HEK293T (cell line): ENCODE measurements around the gene STK24.

ENCODE experiments used
- CTCF ChIA-PET: fragments of 350-600 bp; formaldehyde crosslinking; extraction: SDS; loops from one replicate; lab custom pipeline; 2021; ENCODE audit warnings: antibody characterized with exemption, inconsistent platforms; lab: Yijun Ruan, JAX
- POLR2A ChIA-PET: fragments of 350-600 bp; formaldehyde crosslinking; extraction: SDS; loops from one replicate; lab custom pipeline; 2020; ENCODE audit warnings: antibody characterized with exemption, inconsistent platforms; lab: Yijun Ruan, JAX
- DNase-seq: peaks from one replicate; pipeline ENCODE4 v3.0.0; 2012; ENCODE audit warnings: mixed read lengths; ENCODE audit errors: extremely low spot score
- ARNT ChIP-seq: fragments of 450-650 bp; IDR thresholded peaks from 2 replicates; pipeline ENCODE4 v1.6.1; 2017; ENCODE audit warnings: mild to moderate bottlenecking
- BHLHE40 ChIP-seq: fragments of 450-650 bp; IDR thresholded peaks from 2 replicates; pipeline ENCODE4 v1.6.1; 2016; ENCODE audit warnings: mild to moderate bottlenecking, moderate library complexity, borderline replicate concordance
- CTBP1 ChIP-seq: fragments of 450-650 bp; IDR thresholded peaks from 2 replicates; pipeline ENCODE4 v1.6.1; 2016; ENCODE audit warnings: borderline replicate concordance
- ELF4 ChIP-seq: fragments of 450-650 bp; IDR thresholded peaks from 2 replicates; pipeline ENCODE4 v1.6.1; 2017; ENCODE audit warnings: antibody characterized with exemption
- FOXA1 ChIP-seq: fragments of 450-650 bp; IDR thresholded peaks from 2 replicates; pipeline ENCODE4 v1.6.1; 2016; ENCODE audit warnings: mild to moderate bottlenecking
- FOXK2 ChIP-seq: fragments of 450-650 bp; IDR thresholded peaks from 2 replicates; pipeline ENCODE4 v1.6.1; 2016; ENCODE audit warnings: mild to moderate bottlenecking
- FOXM1 ChIP-seq: fragments of 450-650 bp; IDR thresholded peaks from 2 replicates; pipeline ENCODE4 v1.6.1; 2017; ENCODE audit warnings: mild to moderate bottlenecking, borderline replicate concordance
- HDGF ChIP-seq: fragments of 450-650 bp; IDR thresholded peaks from 2 replicates; pipeline ENCODE4 v1.6.1; 2017; ENCODE audit warnings: antibody characterized with exemption, borderline replicate concordance
- L3MBTL2 ChIP-seq: fragments of 450-650 bp; conservative IDR thresholded peaks from 2 replicates; pipeline ENCODE4 v1.6.1; 2016; ENCODE audit warnings: mild to moderate bottlenecking
- LEF1 ChIP-seq: fragments of 450-650 bp; IDR thresholded peaks from 2 replicates; pipeline ENCODE4 v1.6.1; 2017; ENCODE audit warnings: mild to moderate bottlenecking, borderline replicate concordance
- NFRKB ChIP-seq: fragments of 450-650 bp; IDR thresholded peaks from 2 replicates; pipeline ENCODE4 v1.6.1; 2016; ENCODE audit warnings: mild to moderate bottlenecking, moderate library complexity
- SP1 ChIP-seq: fragments of 450-650 bp; IDR thresholded peaks from 2 replicates; pipeline ENCODE4 v1.6.1; 2017
- SUZ12 ChIP-seq: fragments of 450-650 bp; IDR thresholded peaks from 2 replicates; pipeline ENCODE4 v1.6.1; 2016; ENCODE audit warnings: mild to moderate bottlenecking
- TARDBP ChIP-seq: fragments of 450-650 bp; IDR thresholded peaks from 2 replicates; pipeline ENCODE4 v1.6.1; 2016
- ZNF384 ChIP-seq: fragments of 450-650 bp; IDR thresholded peaks from 2 replicates; pipeline ENCODE4 v1.6.1; 2016
- TF ChIP-seq, protein P1 (sequence below): fragments of 450-650 bp; IDR thresholded peaks from 2 replicates; pipeline ENCODE4 v1.6.1; 2016

Gene STK24

DNA sequence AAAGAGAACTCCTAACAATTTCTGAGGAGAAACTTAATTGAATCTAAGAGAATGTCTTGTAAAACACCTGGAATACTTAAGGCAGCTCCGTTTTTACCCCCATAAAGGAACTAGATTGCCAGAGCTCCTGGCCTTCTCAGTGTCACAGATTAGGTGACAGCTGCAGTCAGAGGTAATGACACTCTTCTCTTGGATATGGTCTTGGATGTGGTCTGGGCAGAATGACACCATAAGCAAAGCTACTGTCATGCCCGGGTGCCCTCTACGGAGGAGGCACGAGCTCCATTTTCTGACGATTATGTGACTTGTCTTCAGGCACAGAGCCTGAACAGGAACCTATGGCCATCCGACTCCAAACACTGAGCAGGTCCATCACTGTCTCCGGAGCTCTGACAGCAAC is 46.7 kb downstream of the STK24 start:
- TF ChIP-seq FOXK2 (no peak), LEF1 (no peak), FOXM1 (no peak), ELF4 (no peak), HDGF (no peak), ARNT (no peak), L3MBTL2 (no peak), BHLHE40 (no peak), FOXA1 (no peak), NFRKB (no peak), TARDBP (no peak), SUZ12 (no peak), CTBP1 (no peak), ZNF384 (no peak), SP1 (no peak)
- TF ChIP-seq, protein P1, sequence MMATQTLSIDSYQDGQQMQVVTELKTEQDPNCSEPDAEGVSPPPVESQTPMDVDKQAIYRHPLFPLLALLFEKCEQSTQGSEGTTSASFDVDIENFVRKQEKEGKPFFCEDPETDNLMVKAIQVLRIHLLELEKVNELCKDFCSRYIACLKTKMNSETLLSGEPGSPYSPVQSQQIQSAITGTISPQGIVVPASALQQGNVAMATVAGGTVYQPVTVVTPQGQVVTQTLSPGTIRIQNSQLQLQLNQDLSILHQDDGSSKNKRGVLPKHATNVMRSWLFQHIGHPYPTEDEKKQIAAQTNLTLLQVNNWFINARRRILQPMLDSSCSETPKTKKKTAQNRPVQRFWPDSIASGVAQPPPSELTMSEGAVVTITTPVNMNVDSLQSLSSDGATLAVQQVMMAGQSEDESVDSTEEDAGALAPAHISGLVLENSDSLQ = no peak
- POLR2A ChIA-PET = no interaction called here
- no peak for DNase-seq
- CTCF ChIA-PET = no interaction called here

DNA sequence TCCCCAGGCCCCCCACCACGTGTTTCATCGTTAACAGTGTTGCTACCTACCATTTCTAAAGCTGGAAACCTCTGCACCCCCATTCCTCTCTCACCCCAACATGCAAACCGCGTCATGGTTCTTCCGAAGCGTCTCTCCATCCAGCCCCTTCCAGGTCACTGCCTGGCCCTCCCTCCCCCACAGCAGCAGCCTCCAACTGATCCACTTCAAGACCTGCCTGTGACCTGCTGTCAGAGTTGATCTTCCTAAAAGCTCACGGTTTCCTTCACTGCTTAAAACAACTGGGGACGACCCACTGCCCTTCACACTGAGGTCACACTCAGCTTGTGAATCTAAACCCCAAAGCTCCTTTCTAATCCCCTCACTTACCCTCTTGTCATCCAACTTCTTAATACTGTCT is 47.7 kb downstream of the STK24 start:
- ChIA-PET POLR2A (interaction anchor here (0.9 kb wide), 1 partner anchor 44 kb away, joined by 3 read pairs; no protein-coding TSS in a partner anchor), CTCF (interaction anchor here (0.7 to 0.9 kb wide), 2 partner anchors 9 to 69 kb away, joined by 3 to 4 read pairs; no protein-coding TSS in a partner anchor)

DNA sequence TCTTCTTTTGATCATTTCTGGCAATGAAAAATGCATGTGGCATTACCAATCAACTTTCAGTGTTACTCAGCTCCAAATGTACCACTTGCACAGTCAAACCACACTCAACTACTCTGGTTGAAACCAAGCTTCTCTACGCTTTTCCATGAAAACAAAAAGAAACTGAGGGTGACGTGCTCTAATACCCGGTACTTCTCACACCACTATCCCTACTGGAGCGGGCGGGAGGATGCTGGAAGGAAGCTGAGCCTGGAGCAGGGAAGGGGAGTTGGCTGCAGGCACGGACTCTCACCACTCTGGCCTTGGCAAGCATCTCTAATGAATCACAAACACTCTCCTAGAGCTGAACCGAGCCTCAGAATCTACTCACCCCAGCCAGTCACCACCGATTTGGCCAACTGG is 48.2 kb downstream of the STK24 start:
- ChIA-PET CTCF (interaction anchor here (0.7 to 0.9 kb wide), 2 partner anchors 9 to 69 kb away, joined by 3 to 4 read pairs; no protein-coding TSS in a partner anchor), POLR2A (interaction anchor here (0.9 kb wide), 1 partner anchor 44 kb away, joined by 3 read pairs; no protein-coding TSS in a partner anchor)
- DNase-seq = no peak
- TF ChIP-seq TARDBP (no peak), CTBP1 (no peak), HDGF (no peak), SP1 (no peak), L3MBTL2 (no peak), FOXK2 (no peak), SUZ12 (no peak), ARNT (no peak), BHLHE40 (no peak), ELF4 (no peak), FOXM1 (no peak), ZNF384 (no peak), FOXA1 (no peak), LEF1 (no peak), NFRKB (no peak)
- TF ChIP-seq, protein P1 = no peak

More for the DNA sequence above, 47.7 kb downstream of the STK24 start:
- DNase-seq = no peak
- TF ChIP-seq BHLHE40 (no peak), SUZ12 (no peak), LEF1 (no peak), TARDBP (no peak), FOXK2 (no peak), FOXA1 (no peak), ZNF384 (no peak), SP1 (no peak), L3MBTL2 (no peak), ARNT (no peak), ELF4 (no peak), HDGF (no peak), FOXM1 (no peak), NFRKB (no peak)
- TF ChIP-seq, protein P1 = no peak

DNA sequence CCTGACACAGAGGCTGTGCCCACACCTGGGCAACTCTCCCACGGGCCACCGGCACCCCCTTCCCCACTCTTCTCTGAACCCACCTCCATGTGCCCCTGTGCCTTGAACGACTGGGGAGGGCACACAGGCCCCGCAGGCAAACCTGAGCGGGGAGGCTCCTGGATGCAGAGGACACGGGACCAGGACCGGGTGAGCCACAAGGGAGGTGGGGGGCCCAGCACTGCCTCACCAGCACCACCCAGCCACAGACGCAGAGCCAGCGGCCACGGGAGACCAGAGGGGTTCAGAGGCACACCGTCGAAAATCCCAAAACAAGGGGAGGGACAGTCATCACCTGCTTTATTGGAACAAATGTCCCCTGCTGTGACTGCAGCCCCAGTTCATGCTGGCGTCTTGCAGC is 49.4 kb downstream of the STK24 start:
- CTCF ChIA-PET = interaction anchor here (0.7 kb wide), 1 partner anchor 506 kb away, joined by 4 read pairs; no protein-coding TSS in a partner anchor
- no peak for DNase-seq
- POLR2A ChIA-PET = no interaction called here
- no peak for TF ChIP-seq ZNF384
- no peak for TF ChIP-seq TARDBP
- TF ChIP-seq SP1 = no peak
- TF ChIP-seq CTBP1 = no peak
- TF ChIP-seq NFRKB = no peak
- TF ChIP-seq FOXK2 = no peak
- no peak for TF ChIP-seq ARNT

DNA sequence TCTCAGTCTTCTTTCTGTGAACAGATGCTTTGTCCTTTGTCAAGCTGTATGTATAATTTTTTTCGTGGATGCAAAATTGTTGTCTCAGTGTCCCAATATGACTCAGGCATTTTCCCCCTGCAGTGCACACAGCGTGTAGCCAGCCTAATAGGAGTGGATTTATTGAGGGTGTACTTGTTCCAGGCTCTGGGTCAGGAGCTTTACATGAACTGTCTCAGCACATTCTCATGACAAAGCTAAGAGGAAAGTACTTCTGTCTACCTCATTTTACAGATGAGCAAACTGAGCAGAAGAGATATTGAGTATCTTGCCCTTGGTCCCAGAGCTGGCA is 50.8 kb downstream of the STK24 start:
- POLR2A ChIA-PET = no interaction called here
- TF ChIP-seq FOXA1 (no peak), CTBP1 (no peak), HDGF (no peak), TARDBP (no peak), NFRKB (no peak), FOXK2 (no peak), SUZ12 (no peak), ZNF384 (no peak)
- TF ChIP-seq, protein P1 = no peak
- CTCF ChIA-PET = no interaction called here
- peak; percentile 13 for DNase-seq
